Activated CD8-positive, alpha-beta memory T cell treated with anti-CD3 and anti-CD28 coated beads, Interleukin-2, amount 50 U/mL, for 1 hour (primary cell): ENCODE measurements around the gene RNASET2.
"Not testable (repeated sequence)": the region's sequence is repeated elsewhere in the genome, so short reads cannot be mapped to it uniquely, and the experiment has no call there.

Experiments
- DNase-seq: peaks from one replicate; pipeline ENCODE4 v3.0.0-alpha.2; 2020; ENCODE audit errors: extremely low read depth

Gene RNASET2

GRCh38 chr6:166903027-166903426 is 53.3 kb downstream of the RNASET2 start:
- no peak for DNase-seq

GRCh38 chr6:166902211-166902755 is 54.1 kb downstream of the RNASET2 start:
- DNase-seq = no peak

GRCh38 chr6:166901626-166902025 is 54.7 kb downstream of the RNASET2 start:
- DNase-seq = no peak

- no peak for DNase-seq
These were observed 55.3 kb downstream of the RNASET2 start for GRCh38 chr6:166900956-166901607.

GRCh38 chr6:166900130-166900708 is 56.1 kb downstream of the RNASET2 start:
- DNase-seq = no peak

- no peak for DNase-seq
These were observed 57.4 kb downstream of the RNASET2 start for GRCh38 chr6:166898910-166899309.

GRCh38 chr6:166894614-166895013 is 61.7 kb downstream of the RNASET2 start:
- not testable (repeated sequence) for DNase-seq

- not testable (repeated sequence) for DNase-seq
These were observed 63.9 kb downstream of the RNASET2 start for GRCh38 chr6:166892472-166892871.

GRCh38 chr6:166886773-166887172 is 69.6 kb downstream of the RNASET2 start:
- DNase-seq = not testable (repeated sequence)

- DNase-seq = not testable (repeated sequence)
These were observed 71.4 kb downstream of the RNASET2 start for GRCh38 chr6:166884958-166885357.

- no peak for DNase-seq
These were observed 76.8 kb downstream of the RNASET2 start for GRCh38 chr6:166879594-166879993.
